Endothelial cell of umbilical vein (primary cell): ENCODE measurements around the gene UST. TPM values are rescaled to one million over a fixed set of nuclear protein-coding genes. Genes with fewer than 3 reads are reported as not detected.

ENCODE experiments used
- BruUV-seq: library from RNA; stranded (reverse); fragments of 400-500 nt; replicated peaks from 2 replicates; lab custom pipeline; 2021; lab: Mats Ljungman, UMichigan
- CTCF ChIA-PET: fragments of 300-600, 350-600 bp; sonication (Branson Sonifier 250); formaldehyde crosslinking; loops from one replicate; lab custom pipeline; 2021; ENCODE audit warnings: antibody characterized with exemption, inconsistent platforms; lab: Charles Lee
- POLR2A ChIA-PET: fragments of 300-600, 350-600 bp; sonication (Branson Sonifier 250); formaldehyde crosslinking; loops from one replicate; lab custom pipeline; 2021; ENCODE audit warnings: antibody characterized with exemption, inconsistent platforms; lab: Charles Lee
- DNase-seq: peaks from one replicate; pipeline ENCODE4 v3.0.0-alpha.2; 2011; ENCODE audit warnings: low read depth, low spot score
- FAIRE-seq: peaks from 2 replicates; lab custom pipeline; 2011; peaks lifted over from hg19 to GRCh38; lab: Jason Lieb, UNC
- H2AFZ ChIP-seq: 2 replicates; pipeline ENCODE4 v1.6.0; 2012; ENCODE audit warnings: low read depth, low read length, control low read depth, inconsistent platforms
- H3K27ac ChIP-seq: 2 replicates; pipeline ENCODE4 v1.5.1; 2011; ENCODE audit warnings: low read depth, mild to moderate bottlenecking, control low read depth, low read length, moderate library complexity; ENCODE audit not compliant: insufficient read depth
- H3K27me3 ChIP-seq, 2 experiments: 2 replicates each; pipeline versions ENCODE4 v1.6.0 to v1.6.1; 2011; ENCODE audit warnings: low read length in 2 of 2, mixed read lengths in 1 of 2; ENCODE audit not compliant: control insufficient read depth in 2 of 2, insufficient read depth in 2 of 2
- H3K36me3 ChIP-seq, 2 experiments: 2 replicates in 1 of 2; 3 replicates in 1 of 2; pipeline ENCODE4 v1.5.1; 2011; ENCODE audit warnings: low read length in 2 of 2, mild to moderate bottlenecking in 1 of 2, moderate library complexity in 1 of 2; ENCODE audit not compliant: control insufficient read depth in 2 of 2, insufficient read depth in 2 of 2; ENCODE audit errors: extremely low read depth in 1 of 2
- H3K4me1 ChIP-seq: 3 replicates; pipeline ENCODE4 v1.5.1; 2011; ENCODE audit warnings: mild to moderate bottlenecking, low read length; ENCODE audit not compliant: control insufficient read depth, insufficient read depth; ENCODE audit errors: extremely low read depth
- H3K4me2 ChIP-seq: 2 replicates; pipeline ENCODE4 v1.6.1; 2011; ENCODE audit warnings: low read length, control low read depth, mixed read lengths; ENCODE audit not compliant: insufficient read depth
- H3K4me3 ChIP-seq, 3 experiments: fragments of 200-600 bp in 1 of 3; sonication (generic), shearing (Covaris generic) in 1 of 3; replicated peaks in 1 of 3; 2 replicates each; pipeline ENCODE4 v1.5.1; 2011 to 2016; ENCODE audit warnings: control low read depth in 3 of 3, low read length in 3 of 3, mild to moderate bottlenecking in 2 of 3, inconsistent platforms in 1 of 3, low read depth in 1 of 3, moderate library complexity in 1 of 3; ENCODE audit not compliant: insufficient read depth in 1 of 3
- H3K79me2 ChIP-seq: 2 replicates; pipeline ENCODE4 v1.6.0; 2012; ENCODE audit warnings: low read length, inconsistent platforms; ENCODE audit not compliant: control insufficient read depth, insufficient read depth
- H3K9ac ChIP-seq: replicated peaks from 2 replicates; pipeline ENCODE3; 2011; ENCODE audit warnings: low read length, control low read depth; ENCODE audit not compliant: insufficient read depth; ENCODE audit errors: extremely low read depth
- H3K9me1 ChIP-seq: replicated peaks from 3 replicates; pipeline ENCODE4 v1.6.0; 2011; ENCODE audit warnings: mild to moderate bottlenecking, low read length; ENCODE audit not compliant: control insufficient read depth, insufficient read depth; ENCODE audit errors: extremely low read depth
- H3K9me3 ChIP-seq: replicated peaks from 2 replicates; pipeline ENCODE4 v1.5.1; 2012; ENCODE audit warnings: low read length, inconsistent platforms; ENCODE audit not compliant: control insufficient read depth, insufficient read depth
- H4K20me1 ChIP-seq: replicated peaks from 2 replicates; pipeline ENCODE3; 2011; ENCODE audit warnings: mild to moderate bottlenecking, low read length; ENCODE audit not compliant: control insufficient read depth, insufficient read depth; ENCODE audit errors: extremely low read depth
- CTCF ChIP-seq, 2 donors: IDR thresholded peaks; 1 replicate in 1 of 2; 2 replicates in 1 of 2; pipeline ENCODE4 v1.5.1; 2011; ENCODE audit warnings: low read length in 2 of 2, mild to moderate bottlenecking in 2 of 2, moderate library complexity in 2 of 2, control low read depth in 1 of 2, inconsistent platforms in 1 of 2, low read depth in 1 of 2; ENCODE audit not compliant: insufficient read depth in 1 of 2; ENCODE audit errors: extremely low read depth in 1 of 2
- EZH2 ChIP-seq: IDR thresholded peaks from 2 replicates; pipeline ENCODE4 v1.6.1; 2012; ENCODE audit warnings: borderline replicate concordance, low read depth, mild to moderate bottlenecking, moderate library complexity, low read length, inconsistent platforms; ENCODE audit not compliant: severe bottlenecking
- FOS ChIP-seq: IDR thresholded peaks from 2 replicates; pipeline ENCODE4 v1.6.1; 2011; ENCODE audit warnings: mild to moderate bottlenecking, low read length, moderate library complexity, borderline replicate concordance; ENCODE audit not compliant: insufficient read depth
- GATA2 ChIP-seq: IDR thresholded peaks from 2 replicates; pipeline ENCODE4 v1.7.0; 2011; ENCODE audit warnings: low read depth, mild to moderate bottlenecking, moderate library complexity, mixed read lengths, low read length; ENCODE audit not compliant: insufficient read length, insufficient read depth
- JUN ChIP-seq: IDR thresholded peaks from 2 replicates; pipeline ENCODE4 v1.6.1; 2011; ENCODE audit warnings: borderline replicate concordance, low read depth; ENCODE audit not compliant: insufficient read length, insufficient read depth
- MAX ChIP-seq: IDR thresholded peaks from 2 replicates; pipeline ENCODE4 v1.6.1; 2011; ENCODE audit not compliant: insufficient read depth, insufficient read length
- MYC ChIP-seq: IDR thresholded peaks from one replicate; pipeline ENCODE4 v1.6.1; 2011; ENCODE audit warnings: mild to moderate bottlenecking, low read depth, low read length
- POLR2A ChIP-seq: IDR thresholded peaks from 2 replicates; pipeline ENCODE4 v1.6.1; 2012; ENCODE audit warnings: low read depth, mild to moderate bottlenecking, control low read depth, low read length
- POLR2AphosphoS5 ChIP-seq: IDR thresholded peaks from 2 replicates; pipeline ENCODE4 v1.6.1; 2012; ENCODE audit warnings: low read depth, mild to moderate bottlenecking, control low read depth, low read length, moderate library complexity; ENCODE audit not compliant: insufficient read depth
- dilution Hi-C: fragments of 300-500 bp; cut with MboI; formaldehyde crosslinking; loops from one replicate; pipeline ENCODE4 v1.15.0; 2019; ENCODE audit warnings: low sequenced_read_pairs; ENCODE audit not compliant: extremely low pct_ligation_motif_present
- intact Hi-C: fragments of 100-400 bp; cut with micrococcal nuclease; formaldehyde crosslinking; loops from one replicate; pipeline ENCODE4 v1.10.0; 2022
- polyA plus RNA-seq, 4 experiments: library from polyadenylated mRNA; depleted of rRNA in 3 of 4; stranded (reverse) in 3 of 4; unstranded in 1 of 4; fragments of >200 nt; gene quantifications; 2 replicates each; pipeline versions ENCODE4 v1.2.1 to v1.2.3, GENCODE V29; 2011 to 2012; ENCODE audit warnings: missing spikeins in 1 of 4
- total RNA-seq: library from RNA; stranded (reverse); gene quantifications from 2 replicates; pipeline ENCODE4 v1.2.3, GENCODE V29; 2021

The UST gene
- total and polyA plus RNA-seq, 2 donors (not counting 3 experiments of a cell fraction or from before 2014, with no cell fraction given) = 0.26 to 0.84 TPM

DNA sequence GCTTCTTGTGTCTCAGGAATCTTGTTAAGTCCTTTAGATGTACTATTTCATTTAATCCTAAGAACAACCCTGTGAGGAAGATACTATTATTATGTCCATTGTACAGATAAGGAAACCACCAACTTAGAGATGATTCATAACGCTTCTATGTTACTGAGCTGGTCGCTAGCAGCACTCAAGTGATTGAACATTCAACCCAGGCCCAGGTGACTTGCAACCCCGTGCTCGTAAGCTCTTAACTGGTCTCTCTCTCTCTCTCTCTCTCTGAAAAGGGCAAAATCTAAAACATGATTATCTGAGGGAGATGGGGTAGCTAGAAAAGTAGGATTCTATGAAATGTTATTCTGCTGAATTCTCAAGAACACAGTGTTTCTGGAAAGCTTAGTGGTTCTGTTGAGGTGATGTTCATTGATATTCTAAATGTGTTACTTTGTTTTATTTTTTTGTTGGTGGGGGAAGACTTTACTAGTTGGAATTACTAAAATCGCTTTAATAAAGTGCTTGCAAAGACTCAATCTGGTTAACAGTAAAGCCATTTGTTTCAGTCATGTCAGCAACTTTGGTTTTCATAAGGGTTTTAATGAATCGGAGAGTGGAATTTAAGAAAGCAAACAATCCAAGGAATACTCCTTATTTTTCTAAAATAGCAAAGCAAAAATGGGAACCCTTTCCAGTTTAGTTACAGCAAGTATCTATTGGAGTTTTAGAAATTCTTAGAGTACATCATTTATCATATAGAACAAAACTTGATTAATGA lies 305.7 kb downstream of the UST start:
- H3K27me3 ChIP-seq = no peaks in the 10 kb centered on the region
- DNase-seq (no peak), FAIRE-seq (no peak)
- dilution Hi-C loops (no loop called here), intact Hi-C loops (no loop called here)
- H3K36me3 ChIP-seq = no peaks in the 10 kb centered on the region
- H3K79me2 ChIP-seq = no peaks in the 10 kb centered on the region
- H3K9me1 ChIP-seq = no peaks in the 10 kb centered on the region
- TF ChIP-seq POLR2AphosphoS5 = no peak
- TF ChIP-seq JUN = no peak
- TF ChIP-seq POLR2A = no peak
- TF ChIP-seq EZH2 = no peak
- no peak overlapping the region for H3K27ac ChIP-seq
- no TSS peak for BruUV-seq
- H3K4me3 ChIP-seq = no peak overlapping the region
- H4K20me1 ChIP-seq = no peaks in the 10 kb centered on the region
- ChIA-PET POLR2A (no interaction called here), CTCF (no interaction called here)
- peaks cover 13% of the 10 kb centered on the region for H3K4me1 ChIP-seq
- no peaks in the 10 kb centered on the region for H3K9me3 ChIP-seq
- H2AFZ ChIP-seq = no peak overlapping the region
- H3K9ac ChIP-seq = no peak overlapping the region
- H3K4me2 ChIP-seq = no peak overlapping the region

DNA sequence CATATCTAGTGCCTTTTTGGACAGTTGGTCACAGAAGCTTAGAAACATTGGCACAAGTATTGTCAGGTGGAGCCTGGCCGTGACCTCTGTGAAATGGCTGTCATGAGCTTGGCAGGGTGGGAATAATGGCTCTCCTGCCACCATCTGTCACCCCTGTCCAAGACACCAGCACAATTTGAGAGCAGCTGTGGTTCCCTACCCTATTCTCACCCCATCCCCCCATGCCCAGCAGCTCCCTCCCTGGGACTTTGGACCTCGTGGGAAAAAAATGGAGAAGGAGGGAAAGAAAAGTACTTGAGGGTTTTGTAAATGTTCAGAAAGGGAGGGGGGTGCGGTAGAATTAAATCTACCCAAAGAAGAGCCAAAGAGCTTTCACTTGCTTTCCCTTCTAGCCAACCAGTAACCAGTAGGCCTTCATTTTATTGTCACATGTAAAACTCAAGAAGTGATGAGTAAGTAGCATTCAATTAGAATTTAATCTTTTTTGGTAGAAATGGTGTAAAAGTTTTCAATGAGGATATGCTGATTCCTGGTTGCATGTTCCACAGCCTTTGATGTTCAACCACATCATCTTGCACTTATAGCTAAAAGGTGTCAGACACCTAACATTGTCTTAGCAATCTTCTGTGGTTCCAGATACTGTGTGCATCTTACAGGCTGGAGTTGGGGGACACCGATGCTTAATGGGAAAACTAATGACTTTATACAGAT lies 307.2 kb downstream of the UST start:
- no peaks in the 10 kb centered on the region for H3K9me3 ChIP-seq
- H4K20me1 ChIP-seq = no peaks in the 10 kb centered on the region
- H3K27me3 ChIP-seq = no peaks in the 10 kb centered on the region
- H3K9ac ChIP-seq = no peak overlapping the region
- H2AFZ ChIP-seq = no peak overlapping the region
- intact Hi-C loops (no loop called here), dilution Hi-C loops (no loop called here)
- no peak overlapping the region for H3K4me2 ChIP-seq
- ChIA-PET POLR2A (no interaction called here), CTCF (interaction anchor here (0.7 to 2.1 kb wide), 4 partner anchors 8 to 378 kb away, joined by 3 to 6 read pairs (median 4); no protein-coding TSS in a partner anchor)
- DNase-seq = no peak
- no peak overlapping the region for H3K27ac ChIP-seq
- no peak for TF ChIP-seq MAX
- TF ChIP-seq EZH2 = no peak
- no peak for TF ChIP-seq POLR2AphosphoS5
- no peak for TF ChIP-seq JUN
- no peak for TF ChIP-seq CTCF (IDR thresholded peaks at IDR 0.05; ENCODE audit: extremely low read depth in 1 of 2, insufficient read depth in 1 of 2, low read depth in 1 of 2, low read length in 2 of 2)
- TF ChIP-seq MYC = no peak
- no peak for TF ChIP-seq FOS
- no peak for TF ChIP-seq GATA2
- no peak for TF ChIP-seq POLR2A
- no peaks in the 10 kb centered on the region for H3K79me2 ChIP-seq
- H3K4me1 ChIP-seq = peaks cover 8% of the 10 kb centered on the region
- BruUV-seq = no TSS peak
- no peak overlapping the region for H3K4me3 ChIP-seq
- FAIRE-seq = no peak
- no peaks in the 10 kb centered on the region for H3K36me3 ChIP-seq
- no peaks in the 10 kb centered on the region for H3K9me1 ChIP-seq
